ENCODE data around the gene MAPK14.

MAPK14 gene

GRCh38 chr6:36135053-36135731 is 107.6 kb downstream of the MAPK14 start:
- TF ChIP-seq SPI1 (IDR thresholded peaks at IDR 0.05; ENCODE audit: borderline replicate concordance, low read depth) (no peak), POLR2AphosphoS5 (IDR thresholded peaks at IDR 0.05; ENCODE audit: low read depth) (no peak)
- no peak overlapping the region for H3K4me3 ChIP-seq (replicated peaks; ENCODE audit: insufficient read depth, low read length)
- peaks cover 2% of the 10 kb centered on the region for H3K27me3 ChIP-seq (ENCODE audit: insufficient read depth, poor library complexity, severe bottlenecking)
- H3K27ac ChIP-seq (replicated peaks), result no peak overlapping the region
- no peak for DNase-seq (ENCODE audit: low read depth in 1 of 2, low spot score in 1 of 2)

GRCh38 chr6:36136034-36136433 is 108.4 kb downstream of the MAPK14 start:
- TF ChIP-seq GABPA (IDR thresholded peaks at IDR 0.05; ENCODE audit: low read depth) (no peak), POLR2AphosphoS5 (IDR thresholded peaks at IDR 0.05; ENCODE audit: low read depth) (no peak), REST (IDR thresholded peaks at IDR 0.05; ENCODE audit: insufficient replicate concordance, low read depth) (no peak), SPI1 (IDR thresholded peaks at IDR 0.05; ENCODE audit: borderline replicate concordance, low read depth) (no peak), CTCF (IDR thresholded peaks at IDR 0.05; ENCODE audit: insufficient read depth, low read length) (no peak)
- H3K4me3 ChIP-seq (replicated peaks; ENCODE audit: insufficient read depth, low read length), result no peak overlapping the region
- H3K27me3 ChIP-seq (ENCODE audit: insufficient read depth, poor library complexity, severe bottlenecking), result peaks cover under 1% of the 10 kb centered on the region
- no peak for DNase-seq (ENCODE audit: low read depth in 1 of 2, low spot score in 1 of 2)
- no peak overlapping the region for H3K27ac ChIP-seq (replicated peaks)

- Histone ChIP-seq H3K27me3 (ENCODE audit: insufficient read depth, poor library complexity, severe bottlenecking) (no peaks in the 10 kb centered on the region), H3K27ac (replicated peaks) (no peak overlapping the region), H3K4me3 (replicated peaks; ENCODE audit: insufficient read depth, low read length) (no peak overlapping the region)
- no peak for DNase-seq (ENCODE audit: low read depth in 1 of 2, low spot score in 1 of 2)
- TF ChIP-seq SPI1 (IDR thresholded peaks at IDR 0.05; ENCODE audit: borderline replicate concordance, low read depth) (no peak), GABPA (IDR thresholded peaks at IDR 0.05; ENCODE audit: low read depth) (no peak), CTCF (IDR thresholded peaks at IDR 0.05; ENCODE audit: insufficient read depth, low read length) (no peak), REST (IDR thresholded peaks at IDR 0.05; ENCODE audit: insufficient replicate concordance, low read depth) (no peak), POLR2AphosphoS5 (IDR thresholded peaks at IDR 0.05; ENCODE audit: low read depth) (no peak)
These were observed 108.9 kb downstream of the MAPK14 start for GRCh38 chr6:36136551-36136950.

- no peaks in the 10 kb centered on the region for H3K27me3 ChIP-seq (ENCODE audit: insufficient read depth, poor library complexity, severe bottlenecking)
- no peak overlapping the region for H3K27ac ChIP-seq (replicated peaks)
- TF ChIP-seq SPI1 (IDR thresholded peaks at IDR 0.05; ENCODE audit: borderline replicate concordance, low read depth) (no peak), CTCF (IDR thresholded peaks at IDR 0.05; ENCODE audit: insufficient read depth, low read length) (no peak), REST (IDR thresholded peaks at IDR 0.05; ENCODE audit: insufficient replicate concordance, low read depth) (no peak), GABPA (IDR thresholded peaks at IDR 0.05; ENCODE audit: low read depth) (no peak), POLR2AphosphoS5 (IDR thresholded peaks at IDR 0.05; ENCODE audit: low read depth) (no peak)
- H3K4me3 ChIP-seq (replicated peaks; ENCODE audit: insufficient read depth, low read length), result no peak overlapping the region
- no peak for DNase-seq (ENCODE audit: low read depth in 1 of 2, low spot score in 1 of 2)
These were observed 111.1 kb downstream of the MAPK14 start for GRCh38 chr6:36138667-36139066.
